ENCODE results near the gene CHP1. TPM values are rescaled to one million over a fixed set of nuclear protein-coding genes. Genes with fewer than 3 reads are reported as not detected.

CHP1 gene
- total and polyA plus RNA-seq, 9 of the 15 experiments (the other 6 are each of a cell fraction or from before 2014, with no cell fraction given) = 31.7 to 83.4 (median 67.6) TPM

- no peak for TF ChIP-seq L3MBTL2 (IDR thresholded peaks at IDR 0.05)
- no peak for TF ChIP-seq ZNF436 (CRISPR knock-in tag; IDR thresholded peaks at IDR 0.05)
- no peak for TF ChIP-seq NR3C1 (CRISPR knock-in tag; IDR thresholded peaks at IDR 0.05)
- TF ChIP-seq KLF10 (CRISPR knock-in tag; IDR thresholded peaks at IDR 0.05) = no peak
- no peak for TF ChIP-seq MAZ (CRISPR knock-in tag; conservative IDR thresholded peaks at IDR 0.05 in 1 of 2, IDR thresholded peaks at IDR 0.05 in 1 of 2)
- no peak overlapping the region for H3K27ac ChIP-seq (ENCODE audit: extremely low read depth, low read depth, low read length)
- no peaks in the 10 kb centered on the region; a peak in 2 of 5 replicates for H3K4me1 ChIP-seq (replicated peaks in 1 of 2; ENCODE audit: control insufficient read depth in 2 of 2, insufficient read depth in 2 of 2, low read length in 2 of 2)
- ChIA-PET POLR2A (interaction anchor here (0.6 kb wide), 1 partner anchor 498 kb away, joined by 3 read pairs; no protein-coding TSS in a partner anchor), CTCF (ENCODE audit: low intra/inter-chr PET ratio) (no interaction called here)
- no TSS peak for BruUV-seq (replicated peaks)
- H4K20me1 ChIP-seq (replicated peaks; ENCODE audit: control insufficient read depth, insufficient read depth, low read length) = no peaks in the 10 kb centered on the region
- H3K9me1 ChIP-seq (ENCODE audit: control insufficient read depth, insufficient read depth, low read length) = no peaks in the 10 kb centered on the region
- H3K4me2 ChIP-seq (ENCODE audit: insufficient read depth, low read length) = no peak overlapping the region
- no peak for FAIRE-seq
- ATAC-seq = no peak
- no peak for DNase-seq (ENCODE audit: extremely low read depth in 1 of 4, low spot score in 3 of 4)
- in situ Hi-C loops (cut with MboI) = no loop called here
- H3K36me3 ChIP-seq (ENCODE audit: control insufficient read depth, insufficient read depth, low read length) = no peaks in the 10 kb centered on the region
- H3K9me3 ChIP-seq (replicated peaks; ENCODE audit: control insufficient read depth, insufficient read depth, low read depth, low read length) = no peaks in the 10 kb centered on the region
- H2AFZ ChIP-seq (ENCODE audit: low read depth, low read length) = no peak overlapping the region
- 57% methylated on average over 7 of the region's 7 CpGs for WGBS (ENCODE audit: insufficient coverage, low coverage, missing lambda C conversion rate)
- H3K4me3 ChIP-seq = no peak overlapping the region
- H3K79me2 ChIP-seq (ENCODE audit: control insufficient read depth, insufficient read depth, low read length) = no peaks in the 10 kb centered on the region
- H3K27me3 ChIP-seq (ENCODE audit: control insufficient read depth in 2 of 2, insufficient read depth in 2 of 2, low read length in 2 of 2) = no peaks in the 10 kb centered on the region
- intact Hi-C loops (cut with micrococcal nuclease) = no loop called here
- no peak overlapping the region for H3K9ac ChIP-seq (ENCODE audit: insufficient read depth in 1 of 2, low read depth in 2 of 2, low read length in 2 of 2)
Observed at GRCh38 chr15:41203395-41203794, 27.7 kb upstream of the CHP1 start.

GRCh38 chr15:41205315-41205714, 25.8 kb upstream of the CHP1 start:
- CTCF ChIA-PET (ENCODE audit: low intra/inter-chr PET ratio) = no interaction called here
- BruUV-seq (replicated peaks) = no TSS peak
- no peaks in the 10 kb centered on the region for H3K9me3 ChIP-seq (replicated peaks; ENCODE audit: control insufficient read depth, insufficient read depth, low read depth, low read length)
- 0% methylated on average over 2 of the region's 3 CpGs for WGBS (ENCODE audit: insufficient coverage, low coverage, missing lambda C conversion rate)
- H3K36me3 ChIP-seq (ENCODE audit: control insufficient read depth, insufficient read depth, low read length) = no peaks in the 10 kb centered on the region
- H3K27ac ChIP-seq (ENCODE audit: extremely low read depth, low read depth, low read length) = no peak overlapping the region
- H3K79me2 ChIP-seq (ENCODE audit: control insufficient read depth, insufficient read depth, low read length) = no peaks in the 10 kb centered on the region
- no peak for FAIRE-seq
- H4K20me1 ChIP-seq (replicated peaks; ENCODE audit: control insufficient read depth, insufficient read depth, low read length) = no peaks in the 10 kb centered on the region
- H3K4me2 ChIP-seq (ENCODE audit: insufficient read depth, low read length) = no peak overlapping the region
- H3K27me3 ChIP-seq (ENCODE audit: control insufficient read depth in 2 of 2, insufficient read depth in 2 of 2, low read length in 2 of 2) = no peaks in the 10 kb centered on the region
- TF ChIP-seq ZNF316 (IDR thresholded peaks at IDR 0.05) = no peak
- 0 out of 2 replicates have a peak, but pooled peaks have one; percentile 25 for TF ChIP-seq ARID1B (IDR thresholded peaks at IDR 0.05)
- 0 out of 2 replicates have a peak, but pooled peaks have one; percentile 36 for TF ChIP-seq MAFG (tag; conservative IDR thresholded peaks at IDR 0.05)
- TF ChIP-seq NFE2 (IDR thresholded peaks at IDR 0.05; ENCODE audit: low read depth) = peak; percentile 44; the same call in 1 of the 2 replicates
- TF ChIP-seq C11orf30 (IDR thresholded peaks at IDR 0.05; ENCODE audit: low read depth) = 0 out of 2 replicates have a peak, but pooled peaks have one; percentile 18
- no peak for TF ChIP-seq DMBX1 (CRISPR knock-in tag; IDR thresholded peaks at IDR 0.05; ENCODE audit: borderline replicate concordance)
- TF ChIP-seq FOSL1 (tag; conservative IDR thresholded peaks at IDR 0.05) = peak; percentile 50
- peak; percentile 39; the same call in 2 of the 3 replicates for ATAC-seq
- no peak for DNase-seq (ENCODE audit: extremely low read depth in 1 of 4, low spot score in 3 of 4)
- no peaks in the 10 kb centered on the region; a peak in 2 of 5 replicates for H3K4me1 ChIP-seq (replicated peaks in 1 of 2; ENCODE audit: control insufficient read depth in 2 of 2, insufficient read depth in 2 of 2, low read length in 2 of 2)
- POLR2A ChIA-PET = interaction anchor here (1.0 kb wide), 1 partner anchor 20 kb away, joined by 5 read pairs; no protein-coding TSS in a partner anchor
- in situ Hi-C loops (cut with MboI) (no loop called here), intact Hi-C loops (cut with micrococcal nuclease) (no loop called here)
- no peak overlapping the region for H3K4me3 ChIP-seq
- H3K9me1 ChIP-seq (ENCODE audit: control insufficient read depth, insufficient read depth, low read length) = no peaks in the 10 kb centered on the region
- no peak overlapping the region for H3K9ac ChIP-seq (ENCODE audit: insufficient read depth in 1 of 2, low read depth in 2 of 2, low read length in 2 of 2)
- H2AFZ ChIP-seq (ENCODE audit: low read depth, low read length) = peak overlapping the region; percentile 47

Measured in K562 (cell line).